ENCODE measurements around the gene SALL2. TPM values are rescaled to one million over a fixed set of nuclear protein-coding genes. Genes with fewer than 3 reads are reported as not detected.

The SALL2 gene
- total and polyA plus RNA-seq, 10 of the 15 experiments (the other 5 are each of a cell fraction or from before 2014, with no cell fraction given) = 1.6 to 6.2 (median 2.1) TPM

DNA sequence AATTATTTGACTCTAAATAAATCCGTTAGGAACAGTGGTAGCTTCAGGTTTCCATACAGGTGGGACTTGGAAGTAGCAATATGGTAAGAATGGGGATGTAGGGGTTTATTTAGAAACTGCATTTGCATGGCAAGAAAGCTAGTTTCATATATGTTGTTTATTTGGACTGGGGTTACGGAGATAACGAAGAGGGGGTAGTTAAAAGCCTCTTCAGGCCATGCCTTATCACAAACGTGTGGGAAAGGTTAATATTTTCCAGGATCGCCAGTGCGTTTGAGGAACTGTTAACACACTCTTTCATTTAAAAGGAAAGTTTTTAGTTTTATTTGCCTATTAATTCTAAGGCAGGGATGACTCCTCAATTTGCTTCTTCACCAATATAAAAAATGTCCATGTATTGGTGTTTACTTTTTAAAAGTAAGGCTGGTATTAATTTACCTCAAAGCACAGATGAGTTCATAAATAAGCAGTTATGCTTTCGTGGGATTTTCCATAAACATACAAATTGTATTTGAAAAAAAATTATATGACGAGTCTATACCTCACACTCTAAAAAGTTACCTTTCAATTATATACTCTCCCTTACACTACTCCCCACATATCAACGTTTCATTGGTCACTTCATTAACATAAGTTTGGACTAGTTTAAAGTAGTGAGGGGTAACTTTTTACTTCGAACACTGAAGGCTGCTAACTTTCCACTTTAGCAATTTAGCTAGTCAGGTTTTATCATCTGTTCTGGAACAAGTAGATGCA lies 50.2 kb downstream of the SALL2 start (continued):
- TF ChIP-seq, protein P1, sequence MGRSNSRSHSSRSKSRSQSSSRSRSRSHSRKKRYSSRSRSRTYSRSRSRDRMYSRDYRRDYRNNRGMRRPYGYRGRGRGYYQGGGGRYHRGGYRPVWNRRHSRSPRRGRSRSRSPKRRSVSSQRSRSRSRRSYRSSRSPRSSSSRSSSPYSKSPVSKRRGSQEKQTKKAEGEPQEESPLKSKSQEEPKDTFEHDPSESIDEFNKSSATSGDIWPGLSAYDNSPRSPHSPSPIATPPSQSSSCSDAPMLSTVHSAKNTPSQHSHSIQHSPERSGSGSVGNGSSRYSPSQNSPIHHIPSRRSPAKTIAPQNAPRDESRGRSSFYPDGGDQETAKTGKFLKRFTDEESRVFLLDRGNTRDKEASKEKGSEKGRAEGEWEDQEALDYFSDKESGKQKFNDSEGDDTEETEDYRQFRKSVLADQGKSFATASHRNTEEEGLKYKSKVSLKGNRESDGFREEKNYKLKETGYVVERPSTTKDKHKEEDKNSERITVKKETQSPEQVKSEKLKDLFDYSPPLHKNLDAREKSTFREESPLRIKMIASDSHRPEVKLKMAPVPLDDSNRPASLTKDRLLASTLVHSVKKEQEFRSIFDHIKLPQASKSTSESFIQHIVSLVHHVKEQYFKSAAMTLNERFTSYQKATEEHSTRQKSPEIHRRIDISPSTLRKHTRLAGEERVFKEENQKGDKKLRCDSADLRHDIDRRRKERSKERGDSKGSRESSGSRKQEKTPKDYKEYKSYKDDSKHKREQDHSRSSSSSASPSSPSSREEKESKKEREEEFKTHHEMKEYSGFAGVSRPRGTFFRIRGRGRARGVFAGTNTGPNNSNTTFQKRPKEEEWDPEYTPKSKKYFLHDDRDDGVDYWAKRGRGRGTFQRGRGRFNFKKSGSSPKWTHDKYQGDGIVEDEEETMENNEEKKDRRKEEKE (IDR thresholded peaks at IDR 0.05) = peak; percentile 60; the same call in 1 of the 2 replicates
- TF ChIP-seq BRCA1 (IDR thresholded peaks at IDR 0.05; ENCODE audit: low read depth, low read length) = no peak
- TF ChIP-seq CHD1 (IDR thresholded peaks at IDR 0.05; ENCODE audit: low read depth, low read length) = no peak
- no peak for TF ChIP-seq E4F1 (IDR thresholded peaks at IDR 0.05; ENCODE audit: borderline replicate concordance, partially characterized antibody)
- TF ChIP-seq, protein P2, sequence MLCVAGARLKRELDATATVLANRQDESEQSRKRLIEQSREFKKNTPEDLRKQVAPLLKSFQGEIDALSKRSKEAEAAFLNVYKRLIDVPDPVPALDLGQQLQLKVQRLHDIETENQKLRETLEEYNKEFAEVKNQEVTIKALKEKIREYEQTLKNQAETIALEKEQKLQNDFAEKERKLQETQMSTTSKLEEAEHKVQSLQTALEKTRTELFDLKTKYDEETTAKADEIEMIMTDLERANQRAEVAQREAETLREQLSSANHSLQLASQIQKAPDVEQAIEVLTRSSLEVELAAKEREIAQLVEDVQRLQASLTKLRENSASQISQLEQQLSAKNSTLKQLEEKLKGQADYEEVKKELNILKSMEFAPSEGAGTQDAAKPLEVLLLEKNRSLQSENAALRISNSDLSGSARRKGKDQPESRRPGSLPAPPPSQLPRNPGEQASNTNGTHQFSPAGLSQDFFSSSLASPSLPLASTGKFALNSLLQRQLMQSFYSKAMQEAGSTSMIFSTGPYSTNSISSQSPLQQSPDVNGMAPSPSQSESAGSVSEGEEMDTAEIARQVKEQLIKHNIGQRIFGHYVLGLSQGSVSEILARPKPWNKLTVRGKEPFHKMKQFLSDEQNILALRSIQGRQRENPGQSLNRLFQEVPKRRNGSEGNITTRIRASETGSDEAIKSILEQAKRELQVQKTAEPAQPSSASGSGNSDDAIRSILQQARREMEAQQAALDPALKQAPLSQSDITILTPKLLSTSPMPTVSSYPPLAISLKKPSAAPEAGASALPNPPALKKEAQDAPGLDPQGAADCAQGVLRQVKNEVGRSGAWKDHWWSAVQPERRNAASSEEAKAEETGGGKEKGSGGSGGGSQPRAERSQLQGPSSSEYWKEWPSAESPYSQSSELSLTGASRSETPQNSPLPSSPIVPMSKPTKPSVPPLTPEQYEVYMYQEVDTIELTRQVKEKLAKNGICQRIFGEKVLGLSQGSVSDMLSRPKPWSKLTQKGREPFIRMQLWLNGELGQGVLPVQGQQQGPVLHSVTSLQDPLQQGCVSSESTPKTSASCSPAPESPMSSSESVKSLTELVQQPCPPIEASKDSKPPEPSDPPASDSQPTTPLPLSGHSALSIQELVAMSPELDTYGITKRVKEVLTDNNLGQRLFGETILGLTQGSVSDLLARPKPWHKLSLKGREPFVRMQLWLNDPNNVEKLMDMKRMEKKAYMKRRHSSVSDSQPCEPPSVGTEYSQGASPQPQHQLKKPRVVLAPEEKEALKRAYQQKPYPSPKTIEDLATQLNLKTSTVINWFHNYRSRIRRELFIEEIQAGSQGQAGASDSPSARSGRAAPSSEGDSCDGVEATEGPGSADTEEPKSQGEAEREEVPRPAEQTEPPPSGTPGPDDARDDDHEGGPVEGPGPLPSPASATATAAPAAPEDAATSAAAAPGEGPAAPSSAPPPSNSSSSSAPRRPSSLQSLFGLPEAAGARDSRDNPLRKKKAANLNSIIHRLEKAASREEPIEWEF (IDR thresholded peaks at IDR 0.05; ENCODE audit: insufficient replicate concordance, low read depth, low read length) = no peak
- TF ChIP-seq, protein P3, sequence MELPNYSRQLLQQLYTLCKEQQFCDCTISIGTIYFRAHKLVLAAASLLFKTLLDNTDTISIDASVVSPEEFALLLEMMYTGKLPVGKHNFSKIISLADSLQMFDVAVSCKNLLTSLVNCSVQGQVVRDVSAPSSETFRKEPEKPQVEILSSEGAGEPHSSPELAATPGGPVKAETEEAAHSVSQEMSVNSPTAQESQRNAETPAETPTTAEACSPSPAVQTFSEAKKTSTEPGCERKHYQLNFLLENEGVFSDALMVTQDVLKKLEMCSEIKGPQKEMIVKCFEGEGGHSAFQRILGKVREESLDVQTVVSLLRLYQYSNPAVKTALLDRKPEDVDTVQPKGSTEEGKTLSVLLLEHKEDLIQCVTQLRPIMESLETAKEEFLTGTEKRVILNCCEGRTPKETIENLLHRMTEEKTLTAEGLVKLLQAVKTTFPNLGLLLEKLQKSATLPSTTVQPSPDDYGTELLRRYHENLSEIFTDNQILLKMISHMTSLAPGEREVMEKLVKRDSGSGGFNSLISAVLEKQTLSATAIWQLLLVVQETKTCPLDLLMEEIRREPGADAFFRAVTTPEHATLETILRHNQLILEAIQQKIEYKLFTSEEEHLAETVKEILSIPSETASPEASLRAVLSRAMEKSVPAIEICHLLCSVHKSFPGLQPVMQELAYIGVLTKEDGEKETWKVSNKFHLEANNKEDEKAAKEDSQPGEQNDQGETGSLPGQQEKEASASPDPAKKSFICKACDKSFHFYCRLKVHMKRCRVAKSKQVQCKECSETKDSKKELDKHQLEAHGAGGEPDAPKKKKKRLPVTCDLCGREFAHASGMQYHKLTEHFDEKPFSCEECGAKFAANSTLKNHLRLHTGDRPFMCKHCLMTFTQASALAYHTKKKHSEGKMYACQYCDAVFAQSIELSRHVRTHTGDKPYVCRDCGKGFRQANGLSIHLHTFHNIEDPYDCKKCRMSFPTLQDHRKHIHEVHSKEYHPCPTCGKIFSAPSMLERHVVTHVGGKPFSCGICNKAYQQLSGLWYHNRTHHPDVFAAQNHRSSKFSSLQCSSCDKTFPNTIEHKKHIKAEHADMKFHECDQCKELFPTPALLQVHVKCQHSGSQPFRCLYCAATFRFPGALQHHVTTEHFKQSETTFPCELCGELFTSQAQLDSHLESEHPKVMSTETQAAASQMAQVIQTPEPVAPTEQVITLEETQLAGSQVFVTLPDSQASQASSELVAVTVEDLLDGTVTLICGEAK (IDR thresholded peaks at IDR 0.05; ENCODE audit: borderline replicate concordance) = no peak
- TF ChIP-seq, protein P4, sequence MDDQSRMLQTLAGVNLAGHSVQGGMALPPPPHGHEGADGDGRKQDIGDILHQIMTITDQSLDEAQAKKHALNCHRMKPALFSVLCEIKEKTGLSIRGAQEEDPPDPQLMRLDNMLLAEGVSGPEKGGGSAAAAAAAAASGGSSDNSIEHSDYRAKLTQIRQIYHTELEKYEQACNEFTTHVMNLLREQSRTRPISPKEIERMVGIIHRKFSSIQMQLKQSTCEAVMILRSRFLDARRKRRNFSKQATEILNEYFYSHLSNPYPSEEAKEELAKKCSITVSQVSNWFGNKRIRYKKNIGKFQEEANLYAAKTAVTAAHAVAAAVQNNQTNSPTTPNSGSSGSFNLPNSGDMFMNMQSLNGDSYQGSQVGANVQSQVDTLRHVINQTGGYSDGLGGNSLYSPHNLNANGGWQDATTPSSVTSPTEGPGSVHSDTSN (IDR thresholded peaks at IDR 0.05; ENCODE audit: insufficient replicate concordance, low read depth, low read length) = no peak
- TF ChIP-seq YBX1 (IDR thresholded peaks at IDR 0.05) = no peak
- TF ChIP-seq ATF7 (IDR thresholded peaks at IDR 0.05; ENCODE audit: low read depth) = peak; percentile 46
- no peak for TF ChIP-seq SUZ12 (IDR thresholded peaks at IDR 0.05; ENCODE audit: unreplicated experiment)
- peak; percentile 78; the same call in 1 of the 2 replicates for TF ChIP-seq FOXK2 (IDR thresholded peaks at IDR 0.05)
- TF ChIP-seq ZSCAN29 (IDR thresholded peaks at IDR 0.05) = no peak

All from GM12878 (cell line).